Activated B cell treated with CpG ODN at 0.5 μM for 24 hours (primary cell): ENCODE results near the gene GPR42. TPM values are rescaled to one million over a fixed set of nuclear protein-coding genes. Genes with fewer than 3 reads are reported as not detected.
"Not testable (repeated sequence)": the region's sequence is repeated elsewhere in the genome, so short reads cannot be mapped to it uniquely, and the experiment has no call there.

Source experiments
- ATAC-seq: fragments of 200-7000 bp; cut with Tn5 transposase; one replicate; pipeline ENCODE4 v1.10.0; 2021; ENCODE audit warnings: low read depth, mild to moderate bottlenecking, moderate library complexity
- CTCF ChIA-PET: fragments of 350-600 bp; sonication (Branson Sonifier 250); formaldehyde crosslinking; loops from one replicate; lab custom pipeline; 2021; ENCODE audit warnings: antibody characterized with exemption; lab: Charles Lee
- POLR2A ChIA-PET: fragments of 350-600 bp; sonication (Branson Sonifier 250); formaldehyde crosslinking; loops from one replicate; lab custom pipeline; 2021; ENCODE audit warnings: antibody characterized with exemption; lab: Charles Lee
- DNase-seq: peaks from one replicate; pipeline ENCODE4 v3.0.0; 2022
- H3K27ac Mint-ChIP-seq: one replicate; pipeline ENCODE4 v1.8.0; 2020; ENCODE audit warnings: mixed read lengths
- H3K27me3 Mint-ChIP-seq: one replicate; pipeline ENCODE4 v1.8.0; 2021; ENCODE audit warnings: mixed read lengths
- H3K36me3 Mint-ChIP-seq: one replicate; pipeline ENCODE4 v1.8.0; 2021; ENCODE audit warnings: low read depth, mixed read lengths
- H3K4me1 Mint-ChIP-seq: one replicate; pipeline ENCODE4 v1.8.0; 2021; ENCODE audit warnings: mixed read lengths
- H3K4me3 Mint-ChIP-seq: one replicate; pipeline ENCODE4 v1.8.0; 2020; ENCODE audit warnings: mild to moderate bottlenecking, mixed read lengths
- H3K9me3 Mint-ChIP-seq: one replicate; pipeline ENCODE4 v1.8.0; 2020; ENCODE audit warnings: mixed read lengths
- intact Hi-C: fragments of 100-400 bp; cut with micrococcal nuclease; formaldehyde crosslinking; loops from one replicate; pipeline ENCODE4 v1.15.1; 2024
- total RNA-seq: library from RNA; stranded (reverse); gene quantifications from 2 replicates; pipeline ENCODE4 v1.2.3, GENCODE V29; 2022
- TF ChIP-seq, protein P1 (sequence below): fragments of 200-600 bp; IDR thresholded peaks from one replicate; pipeline ENCODE4 v1.8.0; 2022; ENCODE audit warnings: antibody characterized with exemption, mild to moderate bottlenecking

The GPR42 gene
- total RNA-seq, 1 donor from 2014 or later: not detected

DNA sequence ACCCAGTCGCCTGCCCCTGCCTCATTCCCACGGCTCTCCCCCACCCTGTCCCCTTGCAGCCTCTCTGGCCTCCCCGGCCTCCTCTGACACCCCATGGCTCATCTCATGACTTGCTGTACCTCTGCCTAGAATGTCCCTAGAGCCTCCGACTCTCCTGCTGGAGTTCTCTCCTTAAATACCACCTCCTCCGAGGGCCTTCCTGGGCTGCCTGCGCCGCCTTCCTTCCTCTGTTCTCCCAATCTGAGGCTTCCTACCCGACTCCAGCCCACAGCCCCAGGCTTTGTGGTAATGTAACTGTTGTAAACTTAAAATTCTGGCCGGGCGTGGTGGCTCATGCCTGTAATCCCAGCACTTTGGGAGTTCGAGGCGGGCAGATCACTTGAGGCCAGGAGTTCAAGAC is 27.7 kb downstream of the GPR42 start:
- ChIA-PET POLR2A (no interaction called here), CTCF (no interaction called here)
- no peaks in the 10 kb centered on the region for H3K9me3 Mint-ChIP-seq
- intact Hi-C loops: no loop called here
- peaks cover 1% of the 10 kb centered on the region for H3K27me3 Mint-ChIP-seq
- no peak for ATAC-seq
- H3K4me1 Mint-ChIP-seq: peaks cover 5% of the 10 kb centered on the region
- H3K27ac Mint-ChIP-seq: no peak overlapping the region
- H3K36me3 Mint-ChIP-seq: no peaks in the 10 kb centered on the region
- H3K4me3 Mint-ChIP-seq: no peak overlapping the region
- DNase-seq: no peak
- TF ChIP-seq, protein P1, sequence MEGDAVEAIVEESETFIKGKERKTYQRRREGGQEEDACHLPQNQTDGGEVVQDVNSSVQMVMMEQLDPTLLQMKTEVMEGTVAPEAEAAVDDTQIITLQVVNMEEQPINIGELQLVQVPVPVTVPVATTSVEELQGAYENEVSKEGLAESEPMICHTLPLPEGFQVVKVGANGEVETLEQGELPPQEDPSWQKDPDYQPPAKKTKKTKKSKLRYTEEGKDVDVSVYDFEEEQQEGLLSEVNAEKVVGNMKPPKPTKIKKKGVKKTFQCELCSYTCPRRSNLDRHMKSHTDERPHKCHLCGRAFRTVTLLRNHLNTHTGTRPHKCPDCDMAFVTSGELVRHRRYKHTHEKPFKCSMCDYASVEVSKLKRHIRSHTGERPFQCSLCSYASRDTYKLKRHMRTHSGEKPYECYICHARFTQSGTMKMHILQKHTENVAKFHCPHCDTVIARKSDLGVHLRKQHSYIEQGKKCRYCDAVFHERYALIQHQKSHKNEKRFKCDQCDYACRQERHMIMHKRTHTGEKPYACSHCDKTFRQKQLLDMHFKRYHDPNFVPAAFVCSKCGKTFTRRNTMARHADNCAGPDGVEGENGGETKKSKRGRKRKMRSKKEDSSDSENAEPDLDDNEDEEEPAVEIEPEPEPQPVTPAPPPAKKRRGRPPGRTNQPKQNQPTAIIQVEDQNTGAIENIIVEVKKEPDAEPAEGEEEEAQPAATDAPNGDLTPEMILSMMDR: no peak

- Mint-ChIP-seq H3K27me3 (no peaks in the 10 kb centered on the region), H3K36me3 (no peaks in the 10 kb centered on the region), H3K27ac (no peak overlapping the region), H3K9me3 (no peaks in the 10 kb centered on the region), H3K4me1 (peaks cover 5% of the 10 kb centered on the region), H3K4me3 (no peak overlapping the region)
- TF ChIP-seq, protein P1: no peak
- ChIA-PET POLR2A (no interaction called here), CTCF (no interaction called here)
- DNase-seq (no peak), ATAC-seq (no peak)
- intact Hi-C loops: no loop called here
Observed at GRCh38 chr19:35399231-35399630, 28.4 kb downstream of the GPR42 start.

GRCh38 chr19:35399948-35400772 is 29.3 kb downstream of the GPR42 start:
- Mint-ChIP-seq H3K4me3 (no peak overlapping the region), H3K27ac (no peak overlapping the region), H3K36me3 (no peaks in the 10 kb centered on the region), H3K9me3 (no peaks in the 10 kb centered on the region), H3K27me3 (no peaks in the 10 kb centered on the region), H3K4me1 (peaks cover 5% of the 10 kb centered on the region)
- ChIA-PET POLR2A (no interaction called here), CTCF (interaction anchor here (0.7 kb wide), 1 partner anchor 68 kb away, joined by 3 read pairs; no protein-coding TSS in a partner anchor)
- no peak for ATAC-seq
- TF ChIP-seq, protein P1: no peak
- intact Hi-C loops: no loop called here
- DNase-seq: no peak

GRCh38 chr19:35400773-35401100 is 29.9 kb downstream of the GPR42 start:
- Mint-ChIP-seq H3K4me3 (no peak overlapping the region), H3K36me3 (no peaks in the 10 kb centered on the region), H3K27me3 (no peaks in the 10 kb centered on the region), H3K4me1 (peaks cover 5% of the 10 kb centered on the region), H3K27ac (no peak overlapping the region), H3K9me3 (no peaks in the 10 kb centered on the region)
- POLR2A ChIA-PET: no interaction called here
- intact Hi-C loops: no loop called here
- TF ChIP-seq, protein P1: no peak
- ATAC-seq (no peak), DNase-seq (no peak)
- CTCF ChIA-PET: interaction anchor here (0.7 kb wide), 1 partner anchor 67 kb away, joined by 3 read pairs; no protein-coding TSS in a partner anchor

GRCh38 chr19:35401416-35401815 is 30.5 kb downstream of the GPR42 start:
- CTCF ChIA-PET, ATAC-seq, POLR2A ChIA-PET, H3K27ac Mint-ChIP-seq, H3K27me3 Mint-ChIP-seq, H3K9me3 Mint-ChIP-seq, DNase-seq, H3K4me1 Mint-ChIP-seq, intact Hi-C loops, H3K36me3 Mint-ChIP-seq, H3K4me3 Mint-ChIP-seq: not testable (repeated sequence)
